Left lung (tissue), 10 donors: ENCODE results near the gene CS. TPM values are rescaled to one million over a fixed set of nuclear protein-coding genes. Genes with fewer than 3 reads are reported as not detected.

Experiments
- ATAC-seq: fragments of 200-7000 bp; cut with Tn5 transposase; one replicate; pipeline ENCODE4 v1.9.1; 2020; ENCODE audit warnings: moderate library complexity
- DNase-seq, 4 donors: peaks; one replicate each; pipeline ENCODE4 v3.0.0-alpha.2; 2013 to 2020
- H3K27ac ChIP-seq, 2 donors: fragments of 200-600 bp; sonication (generic) in 1 of 2; one replicate each; pipeline versions ENCODE4 v1.5.0 to v1.8.0; 2020 to 2021
- H3K27me3 ChIP-seq, 2 donors: fragments of 200-600 bp; sonication (generic) in 1 of 2; one replicate each; pipeline versions ENCODE4 v1.5.0 to v1.8.0; 2020 to 2021
- H3K36me3 ChIP-seq, 2 donors: fragments of 200-600 bp; sonication (generic) in 1 of 2; one replicate each; pipeline versions ENCODE4 v1.5.0 to v1.8.0; 2020 to 2021
- H3K4me1 ChIP-seq, 2 donors: fragments of 200-600 bp; one replicate each; pipeline ENCODE4 v1.8.0; 2021
- H3K4me3 ChIP-seq, 2 donors: fragments of 200-600 bp; sonication (generic) in 1 of 2; one replicate each; pipeline versions ENCODE4 v1.5.0 to v1.8.0; 2020 to 2021; ENCODE audit warnings: mild to moderate bottlenecking in 1 of 2
- H3K9me3 ChIP-seq, 2 donors: fragments of 200-600 bp; sonication (generic) in 1 of 2; one replicate each; pipeline versions ENCODE4 v1.5.0 to v1.8.0; 2020 to 2021
- intact Hi-C, 2 donors: fragments of 100-400 bp; cut with DNase I; formaldehyde crosslinking; loops; one replicate each; pipeline versions ENCODE4 v1.11.2 to v1.14.2; 2022
- polyA plus RNA-seq, 6 donors: library from polyadenylated mRNA; unstranded; fragments of 120-200 nt; gene quantifications; one replicate each; pipeline ENCODE4 v1.2.1, GENCODE V29; 2013; ENCODE audit not compliant: insufficient read length in 6 of 6
- total RNA-seq, 2 donors: library from RNA; stranded (reverse); fragmentation: NEBNext Ultra II Directional; extraction: Animal tissue kit (Norgen Biotek cat#: 25700); gene quantifications; one replicate each; pipeline ENCODE4 v1.2.1, GENCODE V29; 2021
- TF ChIP-seq, protein P1 (sequence below), 2 donors: fragments of 200-600 bp; sonication (generic) in 1 of 2; IDR thresholded peaks; one replicate each; pipeline versions ENCODE4 v1.5.0 to v1.8.0; 2021; ENCODE audit warnings: antibody characterized with exemption in 2 of 2
- donor health status: DM: no; HTN: yes; CAD: no.
- donor health status: DM: no; HTN: no; CAD: no.

CS gene
- total and polyA plus RNA-seq, 8 donors = 162 to 213 (median 183) TPM

DNA sequence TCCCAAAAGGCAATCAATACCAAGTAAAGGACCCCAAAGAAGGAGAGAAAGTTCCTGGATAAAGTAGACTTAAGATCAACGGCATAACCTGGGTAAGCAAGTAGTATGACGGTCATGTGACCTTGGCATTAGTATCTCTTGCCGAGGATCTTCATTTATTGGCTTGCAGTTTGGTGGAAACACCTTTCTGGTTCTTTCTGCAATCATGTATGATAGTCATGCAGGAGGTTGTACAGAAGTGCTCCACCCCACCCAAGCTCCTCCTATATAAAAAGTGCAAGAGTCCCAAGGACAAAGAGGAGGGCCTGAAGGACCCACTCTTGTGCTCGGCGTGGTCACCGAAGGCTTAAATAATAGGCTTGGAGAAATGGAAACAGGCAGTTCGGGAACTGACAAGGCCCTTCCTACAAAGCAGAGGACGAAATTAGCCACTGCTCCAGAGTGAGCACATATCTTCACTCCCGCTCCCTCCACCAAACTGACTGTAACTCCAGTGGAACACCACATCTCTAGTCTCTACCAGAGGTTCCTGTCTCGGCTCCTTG, 750 bp downstream of the CS start:
- peaks cover 29 to 61% of the 10 kb centered on the region in 2 donors for H3K4me1 ChIP-seq
- intact Hi-C loops = no loop called here
- peak in 1 of 4 donors; percentile 19 for DNase-seq

DNA sequence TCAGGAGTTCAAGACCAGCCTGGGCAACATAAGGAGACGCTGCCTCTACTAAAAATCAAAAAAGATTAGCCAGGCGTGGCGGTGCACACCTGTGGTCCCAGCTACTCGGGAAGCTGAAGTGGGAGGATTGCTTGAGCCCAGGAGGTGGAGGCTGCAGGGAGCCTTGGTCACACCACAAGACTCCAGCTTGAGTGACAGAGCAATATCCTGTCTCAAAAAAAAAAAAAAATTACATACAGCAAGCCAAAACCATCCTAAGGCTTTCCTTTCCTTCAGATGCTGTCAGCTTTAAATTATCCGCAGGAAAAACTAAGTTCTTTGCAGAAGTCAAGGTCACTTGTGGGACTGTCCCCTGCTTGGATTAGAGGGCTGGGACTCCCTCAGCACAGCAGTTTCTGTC, 1.3 kb downstream of the CS start:
- H3K27me3 ChIP-seq = no peaks in the 10 kb centered on the region
- TF ChIP-seq, protein P1, sequence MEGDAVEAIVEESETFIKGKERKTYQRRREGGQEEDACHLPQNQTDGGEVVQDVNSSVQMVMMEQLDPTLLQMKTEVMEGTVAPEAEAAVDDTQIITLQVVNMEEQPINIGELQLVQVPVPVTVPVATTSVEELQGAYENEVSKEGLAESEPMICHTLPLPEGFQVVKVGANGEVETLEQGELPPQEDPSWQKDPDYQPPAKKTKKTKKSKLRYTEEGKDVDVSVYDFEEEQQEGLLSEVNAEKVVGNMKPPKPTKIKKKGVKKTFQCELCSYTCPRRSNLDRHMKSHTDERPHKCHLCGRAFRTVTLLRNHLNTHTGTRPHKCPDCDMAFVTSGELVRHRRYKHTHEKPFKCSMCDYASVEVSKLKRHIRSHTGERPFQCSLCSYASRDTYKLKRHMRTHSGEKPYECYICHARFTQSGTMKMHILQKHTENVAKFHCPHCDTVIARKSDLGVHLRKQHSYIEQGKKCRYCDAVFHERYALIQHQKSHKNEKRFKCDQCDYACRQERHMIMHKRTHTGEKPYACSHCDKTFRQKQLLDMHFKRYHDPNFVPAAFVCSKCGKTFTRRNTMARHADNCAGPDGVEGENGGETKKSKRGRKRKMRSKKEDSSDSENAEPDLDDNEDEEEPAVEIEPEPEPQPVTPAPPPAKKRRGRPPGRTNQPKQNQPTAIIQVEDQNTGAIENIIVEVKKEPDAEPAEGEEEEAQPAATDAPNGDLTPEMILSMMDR (IDR thresholded peaks at IDR 0.05) = no peak
- H3K4me3 ChIP-seq = peak overlapping the region; percentile 88 to 93
- DNase-seq (no peak), ATAC-seq (no peak)
- intact Hi-C loops = no loop called here
- H3K9me3 ChIP-seq = no peaks in the 10 kb centered on the region
- peaks cover 29 to 64% of the 10 kb centered on the region in 2 donors for H3K4me1 ChIP-seq
- H3K36me3 ChIP-seq = peaks cover 0 to 30% of the 10 kb centered on the region in 2 donors
- H3K27ac ChIP-seq = peak overlapping the region in 1 of 2 donors; percentile 98

More for the DNA sequence above, 750 bp downstream of the CS start:
- TF ChIP-seq, protein P1 (IDR thresholded peaks at IDR 0.05) = no peak
- peak; percentile 27 for ATAC-seq
- no peaks in the 10 kb centered on the region for H3K9me3 ChIP-seq
- H3K4me3 ChIP-seq = peak overlapping the region; percentile 88 to 93
- H3K27me3 ChIP-seq = no peaks in the 10 kb centered on the region
- H3K27ac ChIP-seq = peak overlapping the region; percentile 93 to 98
- H3K36me3 ChIP-seq = peaks cover 0 to 33% of the 10 kb centered on the region in 2 donors

DNA sequence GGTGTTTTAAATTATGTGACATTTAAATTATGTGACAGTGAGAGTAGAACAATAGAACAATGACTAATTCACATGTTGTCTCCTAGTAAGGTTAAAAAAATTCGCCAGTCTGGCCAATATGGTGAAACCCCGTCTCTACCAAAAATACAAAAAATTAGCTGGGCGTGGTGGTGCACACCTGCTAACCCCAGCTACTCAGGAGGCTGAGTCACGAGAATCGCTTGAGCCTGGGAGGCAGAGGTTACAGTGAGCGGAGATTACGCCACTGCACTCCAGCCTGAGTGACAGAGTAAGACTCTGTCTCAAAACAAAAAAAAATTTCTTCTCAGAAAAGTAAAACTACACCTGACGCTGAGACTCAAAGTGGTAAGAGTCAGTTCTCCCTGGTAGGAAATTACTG, 2.7 kb downstream of the CS start:
- ATAC-seq (no peak), DNase-seq (no peak)
- H3K27ac ChIP-seq = no peak overlapping the region
- intact Hi-C loops = no loop called here
- no peak overlapping the region for H3K4me3 ChIP-seq
- TF ChIP-seq, protein P1 (IDR thresholded peaks at IDR 0.05) = no peak
- peaks cover 29 to 74% of the 10 kb centered on the region in 2 donors for H3K4me1 ChIP-seq
- peaks cover 0 to 21% of the 10 kb centered on the region in 2 donors for H3K36me3 ChIP-seq
- no peaks in the 10 kb centered on the region for H3K9me3 ChIP-seq
- H3K27me3 ChIP-seq = no peaks in the 10 kb centered on the region

DNA sequence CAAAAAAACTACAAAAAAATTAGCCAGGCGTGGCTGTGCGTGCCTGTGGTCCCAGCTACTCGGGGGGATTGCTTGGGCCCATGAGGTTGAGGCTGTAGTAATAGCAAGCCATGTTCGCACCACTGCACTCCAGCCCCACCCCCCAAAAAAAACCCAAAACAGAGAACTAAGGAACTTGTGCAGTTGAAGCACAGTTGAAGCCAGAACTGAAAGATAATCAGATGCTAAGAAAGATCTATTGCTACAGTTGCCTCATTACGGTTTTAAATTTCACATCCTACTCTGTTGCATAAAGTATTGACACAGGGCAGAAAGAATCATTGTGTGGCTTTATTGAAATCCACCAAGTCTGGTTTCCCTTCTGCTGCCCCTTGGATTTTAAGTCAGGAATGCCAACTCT, 3.8 kb downstream of the CS start:
- Histone ChIP-seq H3K4me1 (peaks cover 28 to 75% of the 10 kb centered on the region in 2 donors), H3K4me3 (no peak overlapping the region), H3K27ac (peak overlapping the region in 1 of 2 donors; percentile 48), H3K9me3 (no peaks in the 10 kb centered on the region), H3K36me3 (peaks cover 0 to 29% of the 10 kb centered on the region in 2 donors), H3K27me3 (no peaks in the 10 kb centered on the region)
- ATAC-seq (no peak), DNase-seq (no peak)
- TF ChIP-seq, protein P1 (IDR thresholded peaks at IDR 0.05) = no peak
- intact Hi-C loops = no loop called here

DNA sequence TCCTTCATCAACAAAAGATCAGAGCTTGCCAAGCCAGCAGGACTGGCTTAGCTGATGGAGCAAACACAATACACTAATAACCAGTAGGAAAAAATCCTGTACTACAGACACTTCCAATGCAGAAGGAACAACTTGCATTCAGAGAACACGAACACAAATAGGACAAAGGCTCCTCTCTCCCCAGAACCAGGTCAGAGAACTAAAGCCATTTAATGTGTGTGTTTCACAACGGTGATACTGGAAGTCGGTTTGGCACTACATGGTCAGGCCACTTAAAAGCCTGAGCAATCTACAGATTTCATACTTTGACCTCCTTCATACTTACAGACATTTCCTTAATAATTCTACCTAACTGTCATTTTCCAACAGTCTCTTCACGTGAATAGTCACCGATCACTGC, 6.3 kb downstream of the CS start:
- intact Hi-C loops = no loop called here
- Histone ChIP-seq H3K4me3 (no peak overlapping the region), H3K4me1 (peaks cover 13 to 70% of the 10 kb centered on the region in 2 donors), H3K27ac (no peak overlapping the region), H3K36me3 (peaks cover 0 to 46% of the 10 kb centered on the region in 2 donors), H3K9me3 (no peaks in the 10 kb centered on the region), H3K27me3 (no peaks in the 10 kb centered on the region)
- TF ChIP-seq, protein P1 (IDR thresholded peaks at IDR 0.05) = no peak
- ATAC-seq = no peak
- DNase-seq = no peak
